Esophagus (tissue), 2 donors: Measurements from ENCODE around the gene GCAT. TPM values are rescaled to one million over a fixed set of nuclear protein-coding genes. Genes with fewer than 3 reads are reported as not detected.
"Not testable (repeated sequence)": the region's sequence is repeated elsewhere in the genome, so short reads cannot be mapped to it uniquely, and the experiment has no call there.

Experiments
- H3K27ac ChIP-seq, 2 donors: one replicate each; pipeline ENCODE4 v1.5.1; 2013; ENCODE audit warnings: low read depth in 2 of 2, mild to moderate bottlenecking in 2 of 2, inconsistent platforms in 1 of 2, low read length in 1 of 2, moderate library complexity in 1 of 2
- H3K27me3 ChIP-seq, 2 donors: one replicate each; pipeline ENCODE4 v1.6.1; 2013; ENCODE audit warnings: low read length in 2 of 2, control low read depth in 1 of 2, mild to moderate bottlenecking in 1 of 2; ENCODE audit not compliant: insufficient read depth in 2 of 2, control insufficient read depth in 1 of 2
- H3K36me3 ChIP-seq, 2 donors: one replicate each; pipeline ENCODE4 v1.6.1; 2013; ENCODE audit warnings: low read length in 1 of 2; ENCODE audit not compliant: control insufficient read depth in 2 of 2, insufficient read depth in 2 of 2
- H3K4me1 ChIP-seq, 2 donors: one replicate each; pipeline ENCODE4 v1.6.1; 2013; ENCODE audit warnings: low read length in 1 of 2; ENCODE audit not compliant: control insufficient read depth in 2 of 2, insufficient read depth in 2 of 2
- H3K4me3 ChIP-seq, 2 donors: one replicate each; pipeline ENCODE4 v1.5.1; 2013; ENCODE audit warnings: low read length in 2 of 2, mild to moderate bottlenecking in 2 of 2, low read depth in 1 of 2, moderate library complexity in 1 of 2
- H3K9me3 ChIP-seq, 2 donors: one replicate each; pipeline ENCODE4 v1.6.1; 2013; ENCODE audit warnings: mild to moderate bottlenecking in 2 of 2, low read depth in 1 of 2, low read length in 1 of 2, moderate library complexity in 1 of 2; ENCODE audit not compliant: control insufficient read depth in 2 of 2, insufficient read depth in 1 of 2
- WGBS, 2 donors: extraction: QIAGEN DNeasy Blood & Tissue Kit; methylation state at CpG; one replicate each; pipeline ENCODE4 v1.1.7; 2013; 5-methylcytosine and 5-hydroxymethylcytosine counted together
- polyA plus RNA-seq, 2 donors: library from polyadenylated mRNA; stranded (reverse); fragments of 200-250 nt; gene quantifications; one replicate each; pipeline ENCODE4 v1.2.3, GENCODE V29; 2013
- donor health status: healthy with polysubstance abuse.
- donor health status: Bipolar disorder and iron deficiency.

The GCAT gene
- polyA plus RNA-seq, 2 donors = 20.1 to 31.8 TPM

DNA sequence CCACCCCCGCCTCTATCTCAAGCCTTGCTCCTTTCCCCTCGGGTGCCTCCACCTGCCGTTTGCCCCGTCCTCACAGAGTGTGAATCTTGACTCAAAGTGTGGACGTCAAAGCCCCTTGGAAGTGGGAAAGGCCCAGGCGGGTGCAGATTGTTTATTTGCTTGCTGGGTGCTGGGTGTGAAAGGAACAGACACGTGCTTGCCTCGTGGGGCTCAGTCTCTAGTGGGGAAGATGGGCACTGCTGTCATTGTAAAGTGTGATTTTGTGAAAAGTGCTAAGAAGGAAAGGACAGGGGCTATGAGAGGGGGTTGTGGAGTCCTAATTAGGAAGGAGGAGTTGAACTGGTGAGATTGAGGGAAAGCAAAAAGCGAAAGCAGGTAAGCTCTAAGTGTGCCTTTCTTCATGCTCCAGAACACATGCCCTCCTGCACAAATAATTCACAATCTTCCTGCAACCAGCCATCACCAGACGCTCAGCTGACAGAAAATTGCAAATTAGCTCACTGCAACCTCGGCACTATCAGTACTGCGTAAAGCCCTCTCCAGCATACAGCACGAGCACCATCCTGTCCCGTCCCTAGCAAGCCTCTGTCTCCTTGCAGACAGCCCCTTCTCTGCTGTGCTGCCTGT is 9.7 kb upstream of the GCAT start:
- Histone ChIP-seq H3K4me1 (peaks cover 0 to 2% of the 10 kb centered on the region in 2 donors), H3K4me3 (no peak overlapping the region), H3K27me3 (no peaks in the 10 kb centered on the region), H3K27ac (no peak overlapping the region), H3K36me3 (no peaks in the 10 kb centered on the region), H3K9me3 (no peaks in the 10 kb centered on the region)
- WGBS, 2 donors = 64 to 65% methylated on average over 14 of the region's 14 CpGs

DNA sequence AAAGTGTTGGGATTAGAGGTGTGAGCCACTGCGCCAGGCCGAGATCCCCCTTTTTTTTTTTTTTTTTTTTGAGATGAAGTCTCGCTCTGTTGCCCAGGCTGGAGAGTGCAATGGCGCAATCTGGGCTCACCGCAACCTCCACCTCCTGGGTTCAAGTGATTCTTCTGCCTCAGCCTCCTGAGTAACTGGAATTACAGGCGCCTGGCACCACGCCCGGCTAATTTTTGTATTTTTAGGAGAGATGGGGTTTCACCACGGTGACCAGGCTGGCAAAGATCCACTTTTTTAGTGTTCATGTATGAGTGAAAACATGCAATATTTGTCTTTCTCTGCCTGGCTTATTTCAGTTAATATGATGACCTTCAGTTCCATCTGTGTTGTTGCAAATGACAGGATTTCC is 7.8 kb upstream of the GCAT start:
- 72 to 75% methylated on average over 9 of the region's 9 CpGs for WGBS, 2 donors
- H3K4me3 ChIP-seq, H3K27me3 ChIP-seq, H3K36me3 ChIP-seq, H3K27ac ChIP-seq, H3K9me3 ChIP-seq, H3K4me1 ChIP-seq: not testable (repeated sequence)

DNA sequence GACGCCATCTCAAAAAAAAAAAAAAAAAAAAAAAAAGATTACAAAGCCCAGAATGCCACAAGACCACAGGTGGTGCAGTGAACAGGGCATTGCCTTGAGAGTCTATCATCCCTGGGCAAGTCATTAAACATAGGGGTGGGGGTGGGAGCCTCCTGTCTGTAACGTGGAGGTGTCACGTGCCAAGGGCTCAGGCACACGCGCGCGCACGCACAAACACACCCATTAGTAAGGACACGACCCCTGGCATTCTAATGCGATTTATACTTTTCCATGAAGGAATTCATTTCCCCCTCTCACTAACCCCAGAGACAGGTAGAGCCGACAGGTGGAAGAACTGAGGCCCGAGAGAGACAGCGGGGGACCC is 5.8 kb upstream of the GCAT start:
- peak overlapping the region; percentile 53 to 66 for H3K4me3 ChIP-seq
- peaks cover 0 to 7% of the 10 kb centered on the region in 2 donors for H3K4me1 ChIP-seq
- H3K27me3 ChIP-seq = no peaks in the 10 kb centered on the region
- no peaks in the 10 kb centered on the region for H3K36me3 ChIP-seq
- no peaks in the 10 kb centered on the region for H3K9me3 ChIP-seq
- H3K27ac ChIP-seq = no peak overlapping the region
- WGBS, 2 donors = 3 to 5% methylated on average over 12 to 13 of the region's 13 CpGs

DNA sequence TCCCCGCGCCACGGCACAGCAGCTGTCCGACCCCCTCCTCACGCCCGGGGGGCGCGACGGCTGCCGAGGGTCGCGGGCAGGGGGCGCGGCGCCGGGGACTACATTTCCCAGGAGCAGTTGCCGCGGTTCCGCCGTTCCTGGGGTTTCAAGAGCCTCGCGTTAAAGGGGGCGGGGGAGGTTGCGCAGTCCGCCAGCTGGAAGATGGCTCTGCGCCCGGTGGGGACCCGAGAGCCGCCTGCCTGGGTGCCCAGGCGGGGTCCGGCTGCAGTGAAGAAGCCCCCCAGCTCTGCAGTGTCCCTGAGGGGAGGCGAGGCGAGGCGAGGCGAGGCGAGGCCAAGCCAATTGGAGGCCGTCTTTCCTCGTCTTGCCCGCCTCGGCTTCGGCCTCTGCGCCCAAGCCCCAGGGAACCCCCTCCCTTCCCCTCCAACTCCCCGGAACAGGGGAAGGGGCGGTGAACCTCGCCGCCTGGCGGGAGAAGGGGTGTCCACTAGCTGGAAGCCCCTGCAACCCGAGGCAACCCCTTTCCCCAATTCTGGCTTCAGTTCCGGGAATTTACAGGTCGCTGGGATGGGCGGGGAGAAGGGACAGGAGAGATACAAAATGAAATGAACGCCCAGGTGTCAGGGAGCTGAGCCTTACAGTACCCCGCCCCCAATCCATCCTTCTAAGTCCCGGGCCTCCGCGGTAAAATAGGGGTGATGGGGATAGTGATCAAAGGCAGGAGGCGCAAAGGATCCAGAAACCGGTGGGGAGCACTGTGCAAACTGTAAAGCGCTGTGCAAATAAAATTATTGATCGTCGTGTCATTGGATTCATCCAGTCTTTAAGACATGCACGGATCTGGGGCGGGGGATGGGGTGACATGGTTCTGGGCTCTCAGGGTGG is 5.2 kb upstream of the GCAT start:
- Histone ChIP-seq H3K4me3 (peak overlapping the region; percentile 53 to 66), H3K4me1 (peaks cover 0 to 7% of the 10 kb centered on the region in 2 donors), H3K27me3 (no peaks in the 10 kb centered on the region), H3K36me3 (no peaks in the 10 kb centered on the region), H3K9me3 (no peaks in the 10 kb centered on the region), H3K27ac (peak overlapping the region; percentile 17 to 36)
- WGBS, 2 donors = 2% methylated on average over 58 to 63 of the region's 63 CpGs

DNA sequence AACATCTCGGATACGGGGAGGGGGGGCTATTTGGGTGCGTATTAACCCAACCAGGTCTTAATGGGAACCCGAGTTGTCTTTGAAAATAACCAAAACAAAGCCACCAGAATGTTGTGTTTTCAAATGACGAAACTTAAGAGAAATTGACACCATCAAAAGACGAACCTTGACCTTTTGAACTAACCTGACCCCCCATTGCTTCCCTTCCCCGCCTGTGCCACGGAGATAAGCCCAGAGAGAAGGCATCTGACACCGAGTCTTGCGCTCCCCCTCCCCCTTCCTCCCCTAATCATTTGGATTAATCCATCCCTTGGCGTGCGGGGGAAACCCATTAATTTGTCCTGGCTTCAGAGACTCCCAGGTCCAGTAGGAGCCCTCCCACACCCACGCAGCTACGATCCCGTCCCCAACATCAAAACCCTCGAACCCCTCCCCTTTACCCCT is 4.5 kb upstream of the GCAT start:
- Histone ChIP-seq H3K4me1 (peaks cover 0 to 8% of the 10 kb centered on the region in 2 donors), H3K4me3 (peak overlapping the region; percentile 53 to 66), H3K36me3 (no peaks in the 10 kb centered on the region), H3K27ac (no peak overlapping the region), H3K27me3 (no peaks in the 10 kb centered on the region), H3K9me3 (no peaks in the 10 kb centered on the region)
- 25 to 47% methylated on average over 16 of the region's 16 CpGs for WGBS, 2 donors

DNA sequence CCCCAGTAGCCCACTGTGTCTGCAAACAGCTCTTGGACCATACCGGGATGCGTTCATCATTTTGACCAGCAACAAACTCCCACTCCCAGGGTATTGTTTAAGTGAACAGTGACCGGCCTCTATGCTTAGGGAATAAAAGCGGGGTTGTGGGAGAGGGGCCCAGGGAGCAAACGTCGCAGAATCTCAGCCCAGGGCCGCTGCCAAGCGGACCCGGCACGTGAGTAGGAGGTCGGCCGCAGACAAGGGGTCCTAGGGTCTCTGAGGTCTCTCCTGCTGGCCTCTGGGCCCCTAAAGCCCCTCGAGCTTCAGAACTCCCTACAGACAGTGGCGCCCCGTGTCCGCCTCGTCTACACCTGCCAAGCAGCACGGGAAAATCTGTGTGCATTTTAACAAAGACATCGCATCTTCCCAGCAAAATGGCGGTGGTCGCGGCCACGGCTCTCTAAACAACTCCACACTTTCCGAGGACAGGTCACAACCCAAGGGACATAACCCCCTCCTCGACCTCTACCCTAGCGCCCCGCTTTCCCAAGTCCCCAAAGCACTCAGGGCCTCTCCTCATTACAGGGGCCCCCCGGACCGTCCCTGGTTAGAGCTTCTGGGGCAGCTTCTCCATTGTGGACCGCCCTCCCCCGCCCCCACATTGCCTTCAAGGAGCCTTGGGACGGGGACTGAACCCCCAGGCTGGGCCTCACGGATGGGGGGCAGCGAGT is 3.9 kb upstream of the GCAT start:
- peak overlapping the region in 1 of 2 donors; percentile 58 for H3K4me3 ChIP-seq
- H3K27me3 ChIP-seq = no peaks in the 10 kb centered on the region
- H3K27ac ChIP-seq = no peak overlapping the region
- H3K9me3 ChIP-seq = no peaks in the 10 kb centered on the region
- no peaks in the 10 kb centered on the region for H3K36me3 ChIP-seq
- 61 to 64% methylated on average over 34 of the region's 34 CpGs for WGBS, 2 donors
- H3K4me1 ChIP-seq = peaks cover 0 to 10% of the 10 kb centered on the region in 2 donors

DNA sequence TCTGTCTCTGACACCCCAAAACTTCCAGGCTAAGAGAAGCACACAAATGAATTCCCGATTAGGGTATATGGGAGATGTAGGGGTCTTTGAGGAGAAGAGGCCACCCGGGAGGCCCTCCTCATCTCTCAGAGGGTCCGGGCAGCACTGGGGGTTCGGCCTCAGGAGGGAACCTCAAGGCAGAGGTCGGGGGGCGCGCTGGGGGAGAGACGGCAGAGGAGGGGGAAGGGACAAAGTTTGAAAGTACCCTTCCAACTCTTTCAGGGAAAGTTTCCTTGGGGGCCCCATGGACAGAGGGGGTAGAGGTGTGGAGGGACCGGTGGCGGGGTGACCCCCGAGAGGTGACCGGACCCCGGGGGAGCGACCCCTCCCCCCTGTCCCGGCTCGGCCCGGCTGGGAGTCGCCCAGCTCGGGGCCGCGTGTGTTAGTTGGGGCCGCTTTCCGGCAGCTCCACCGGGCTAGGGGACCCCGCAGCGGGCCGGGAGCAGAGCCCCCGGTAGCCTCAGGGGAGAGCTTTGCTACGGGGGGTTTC is 3.3 kb upstream of the GCAT start:
- H3K27ac ChIP-seq = peak overlapping the region; percentile 91
- no peaks in the 10 kb centered on the region for H3K36me3 ChIP-seq
- no peaks in the 10 kb centered on the region for H3K9me3 ChIP-seq
- 4% methylated on average over 18 to 29 of the region's 29 CpGs for WGBS, 2 donors
- peak overlapping the region; percentile 58 to 76 for H3K4me3 ChIP-seq
- H3K4me1 ChIP-seq = peaks cover 0 to 10% of the 10 kb centered on the region in 2 donors
- H3K27me3 ChIP-seq = no peaks in the 10 kb centered on the region

DNA sequence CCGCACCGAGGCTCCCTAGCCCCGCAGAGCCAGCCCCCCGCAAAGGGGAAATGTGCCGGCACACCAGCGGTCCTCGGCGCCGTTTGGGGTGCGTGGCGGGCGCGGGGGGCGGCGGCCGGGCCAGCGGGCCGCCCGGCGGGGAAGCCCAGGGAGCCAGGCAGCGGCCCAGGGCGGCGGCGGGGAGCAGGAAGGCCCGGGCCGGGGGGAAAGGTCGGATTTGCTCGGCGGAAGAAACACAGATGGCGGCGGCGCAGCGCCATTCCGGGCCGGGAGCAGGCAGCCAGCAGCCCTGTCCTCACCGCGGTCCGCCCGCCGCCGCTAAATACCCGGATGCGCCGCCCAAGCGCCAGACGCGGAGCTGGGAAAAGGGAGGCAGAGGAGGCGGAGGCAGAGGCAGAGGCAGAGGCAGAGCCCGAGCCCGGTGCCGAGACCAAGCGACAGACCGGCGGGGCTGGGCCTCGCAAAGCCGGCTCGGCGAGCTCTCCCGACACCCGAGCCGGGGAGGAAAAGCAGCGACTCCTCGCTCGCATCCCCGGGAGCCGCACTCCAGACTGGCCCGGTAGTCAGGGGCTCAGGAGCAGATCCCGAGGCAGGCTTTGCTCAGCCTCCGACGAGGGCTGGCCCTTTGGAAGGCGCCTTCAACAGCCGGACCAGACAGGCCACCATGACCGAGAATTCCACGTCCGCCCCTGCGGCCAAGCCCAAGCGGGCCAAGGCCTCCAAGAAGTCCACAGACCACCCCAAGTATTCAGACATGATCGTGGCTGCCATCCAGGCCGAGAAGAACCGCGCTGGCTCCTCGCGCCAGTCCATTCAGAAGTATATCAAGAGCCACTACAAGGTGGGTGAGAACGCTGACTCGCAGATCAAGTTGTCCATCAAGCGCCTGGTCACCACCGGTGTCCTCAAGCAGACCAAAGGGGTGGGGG is 2.6 kb upstream of the GCAT start:
- WGBS, 2 donors = 3% methylated on average over 82 to 87 of the region's 87 CpGs
- Histone ChIP-seq H3K9me3 (no peaks in the 10 kb centered on the region), H3K4me3 (peak overlapping the region; percentile 58 to 76), H3K27me3 (no peaks in the 10 kb centered on the region), H3K27ac (peak overlapping the region; percentile 91), H3K36me3 (peaks cover 0 to 4% of the 10 kb centered on the region in 2 donors), H3K4me1 (peaks cover 2 to 10% of the 10 kb centered on the region in 2 donors)
